ENCODE data around the gene ABHD16A.

DNA sequence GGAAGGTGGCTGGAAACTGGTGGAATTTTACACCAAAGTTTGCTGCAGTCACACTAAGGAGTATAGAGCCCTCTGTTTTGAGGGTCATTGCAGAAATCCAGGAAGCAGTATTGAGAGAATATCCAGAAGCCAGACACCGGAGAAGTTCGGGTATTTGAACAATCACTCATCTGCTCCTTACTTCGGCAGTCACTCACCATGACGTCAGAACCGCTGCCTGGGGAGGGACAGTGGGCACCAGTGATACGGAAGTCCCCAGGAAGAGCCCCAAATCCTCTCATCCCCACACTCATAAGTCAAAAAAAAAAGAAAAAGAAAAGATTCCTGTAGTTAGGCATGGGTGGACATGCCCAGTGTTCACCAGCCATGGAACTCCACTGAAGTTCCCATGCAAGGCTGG is 26.2 kb downstream of the ABHD16A start:
- TF ChIP-seq FOXA1 (IDR thresholded peaks at IDR 0.05) = no peak
- no peak for TF ChIP-seq FOXM1 (IDR thresholded peaks at IDR 0.05; ENCODE audit: borderline replicate concordance)
- TF ChIP-seq SUZ12 (IDR thresholded peaks at IDR 0.05) = no peak
- no peak for TF ChIP-seq ZNF384 (IDR thresholded peaks at IDR 0.05)
- TF ChIP-seq HDGF (IDR thresholded peaks at IDR 0.05; ENCODE audit: borderline replicate concordance) = no peak
- TF ChIP-seq FOXK2 (IDR thresholded peaks at IDR 0.05) = no peak
- TF ChIP-seq TARDBP (IDR thresholded peaks at IDR 0.05) = no peak
- no peak for TF ChIP-seq NFRKB (IDR thresholded peaks at IDR 0.05)

All from HEK293T (cell line).